ENCODE results near the gene LRP10.
A peak's percentile ranks its signal among the peaks of the same experiment; 100 is the strongest.

The LRP10 gene

GRCh38 chr14:22885975-22886374, 14.4 kb downstream of the LRP10 start:
- Histone ChIP-seq H3K4me1 (ENCODE audit: control insufficient read depth, low read depth, low read length) (peaks cover 20% of the 10 kb centered on the region), H3K27ac (ENCODE audit: low read length) (no peak overlapping the region), H3K27me3 (ENCODE audit: control insufficient read depth, insufficient read depth, low read length) (peaks cover 24% of the 10 kb centered on the region), H3K9ac (ENCODE audit: low read length) (peak overlapping the region; percentile 89), H3K36me3 (ENCODE audit: control insufficient read depth, low read depth, low read length) (no peaks in the 10 kb centered on the region), H3K9me3 (ENCODE audit: control insufficient read depth, low read depth, low read length) (no peaks in the 10 kb centered on the region), H3K4me3 (ENCODE audit: low read length) (peak overlapping the region; percentile 90)

- peak overlapping the region; percentile 78 for H3K27ac ChIP-seq (ENCODE audit: low read length)
- H3K36me3 ChIP-seq (ENCODE audit: control insufficient read depth, low read depth, low read length): no peaks in the 10 kb centered on the region
- no peaks in the 10 kb centered on the region for H3K9me3 ChIP-seq (ENCODE audit: control insufficient read depth, low read depth, low read length)
- peaks cover 20% of the 10 kb centered on the region for H3K4me1 ChIP-seq (ENCODE audit: control insufficient read depth, low read depth, low read length)
- peak overlapping the region; percentile 89 for H3K9ac ChIP-seq (ENCODE audit: low read length)
- H3K27me3 ChIP-seq (ENCODE audit: control insufficient read depth, insufficient read depth, low read length): peaks cover 24% of the 10 kb centered on the region
- peak overlapping the region; percentile 90 for H3K4me3 ChIP-seq (ENCODE audit: low read length)
Measured at GRCh38 chr14:22886500-22887259, 15.1 kb downstream of the LRP10 start.

GRCh38 chr14:22887260-22887989, 15.9 kb downstream of the LRP10 start:
- Histone ChIP-seq H3K36me3 (ENCODE audit: control insufficient read depth, low read depth, low read length) (no peaks in the 10 kb centered on the region), H3K4me1 (ENCODE audit: control insufficient read depth, low read depth, low read length) (peaks cover 20% of the 10 kb centered on the region), H3K27ac (ENCODE audit: low read length) (peak overlapping the region; percentile 78), H3K27me3 (ENCODE audit: control insufficient read depth, insufficient read depth, low read length) (peaks cover 24% of the 10 kb centered on the region), H3K9ac (ENCODE audit: low read length) (peak overlapping the region; percentile 89), H3K9me3 (ENCODE audit: control insufficient read depth, low read depth, low read length) (no peaks in the 10 kb centered on the region), H3K4me3 (ENCODE audit: low read length) (peak overlapping the region; percentile 90)

- H3K27ac ChIP-seq (ENCODE audit: low read length): no peak overlapping the region
- peaks cover 24% of the 10 kb centered on the region for H3K27me3 ChIP-seq (ENCODE audit: control insufficient read depth, insufficient read depth, low read length)
- no peaks in the 10 kb centered on the region for H3K36me3 ChIP-seq (ENCODE audit: control insufficient read depth, low read depth, low read length)
- H3K9ac ChIP-seq (ENCODE audit: low read length): no peak overlapping the region
- H3K4me1 ChIP-seq (ENCODE audit: control insufficient read depth, low read depth, low read length): peaks cover 18% of the 10 kb centered on the region
- H3K9me3 ChIP-seq (ENCODE audit: control insufficient read depth, low read depth, low read length): no peaks in the 10 kb centered on the region
- peak overlapping the region; percentile 90 for H3K4me3 ChIP-seq (ENCODE audit: low read length)
Measured at GRCh38 chr14:22887990-22888378, 16.4 kb downstream of the LRP10 start.

- H3K4me1 ChIP-seq (ENCODE audit: control insufficient read depth, low read depth, low read length): peaks cover 12% of the 10 kb centered on the region
- no peak overlapping the region for H3K4me3 ChIP-seq (ENCODE audit: low read length)
- H3K27me3 ChIP-seq (ENCODE audit: control insufficient read depth, insufficient read depth, low read length): peaks cover 24% of the 10 kb centered on the region
- no peak overlapping the region for H3K9ac ChIP-seq (ENCODE audit: low read length)
- H3K9me3 ChIP-seq (ENCODE audit: control insufficient read depth, low read depth, low read length): no peaks in the 10 kb centered on the region
- no peak overlapping the region for H3K27ac ChIP-seq (ENCODE audit: low read length)
- no peaks in the 10 kb centered on the region for H3K36me3 ChIP-seq (ENCODE audit: control insufficient read depth, low read depth, low read length)
Measured at GRCh38 chr14:22888662-22889061, 17.1 kb downstream of the LRP10 start.

GRCh38 chr14:22890416-22890815, 18.9 kb downstream of the LRP10 start:
- peaks cover 9% of the 10 kb centered on the region for H3K4me1 ChIP-seq (ENCODE audit: control insufficient read depth, low read depth, low read length)
- H3K4me3 ChIP-seq (ENCODE audit: low read length): no peak overlapping the region
- H3K27me3 ChIP-seq (ENCODE audit: control insufficient read depth, insufficient read depth, low read length): peaks cover 9% of the 10 kb centered on the region
- H3K27ac ChIP-seq (ENCODE audit: low read length): no peak overlapping the region
- no peaks in the 10 kb centered on the region for H3K9me3 ChIP-seq (ENCODE audit: control insufficient read depth, low read depth, low read length)
- H3K9ac ChIP-seq (ENCODE audit: low read length): no peak overlapping the region
- no peaks in the 10 kb centered on the region for H3K36me3 ChIP-seq (ENCODE audit: control insufficient read depth, low read depth, low read length)

GRCh38 chr14:22892488-22892887, 20.9 kb downstream of the LRP10 start:
- H3K9me3 ChIP-seq (ENCODE audit: control insufficient read depth, low read depth, low read length): no peaks in the 10 kb centered on the region
- no peak overlapping the region for H3K9ac ChIP-seq (ENCODE audit: low read length)
- peaks cover 4% of the 10 kb centered on the region for H3K4me1 ChIP-seq (ENCODE audit: control insufficient read depth, low read depth, low read length)
- no peak overlapping the region for H3K4me3 ChIP-seq (ENCODE audit: low read length)
- H3K27me3 ChIP-seq (ENCODE audit: control insufficient read depth, insufficient read depth, low read length): peaks cover 14% of the 10 kb centered on the region
- H3K36me3 ChIP-seq (ENCODE audit: control insufficient read depth, low read depth, low read length): no peaks in the 10 kb centered on the region
- H3K27ac ChIP-seq (ENCODE audit: low read length): no peak overlapping the region

GRCh38 chr14:22893706-22894105, 22.2 kb downstream of the LRP10 start:
- Histone ChIP-seq H3K4me1 (ENCODE audit: control insufficient read depth, low read depth, low read length) (no peaks in the 10 kb centered on the region), H3K9me3 (ENCODE audit: control insufficient read depth, low read depth, low read length) (no peaks in the 10 kb centered on the region), H3K27me3 (ENCODE audit: control insufficient read depth, insufficient read depth, low read length) (peaks cover 26% of the 10 kb centered on the region), H3K27ac (ENCODE audit: low read length) (no peak overlapping the region), H3K9ac (ENCODE audit: low read length) (no peak overlapping the region), H3K4me3 (ENCODE audit: low read length) (no peak overlapping the region), H3K36me3 (ENCODE audit: control insufficient read depth, low read depth, low read length) (no peaks in the 10 kb centered on the region)

GRCh38 chr14:22895402-22895801, 23.9 kb downstream of the LRP10 start:
- Histone ChIP-seq H3K4me3 (ENCODE audit: low read length) (no peak overlapping the region), H3K4me1 (ENCODE audit: control insufficient read depth, low read depth, low read length) (peaks cover 11% of the 10 kb centered on the region), H3K36me3 (ENCODE audit: control insufficient read depth, low read depth, low read length) (no peaks in the 10 kb centered on the region), H3K9ac (ENCODE audit: low read length) (no peak overlapping the region), H3K27me3 (ENCODE audit: control insufficient read depth, insufficient read depth, low read length) (peaks cover 30% of the 10 kb centered on the region), H3K27ac (ENCODE audit: low read length) (no peak overlapping the region), H3K9me3 (ENCODE audit: control insufficient read depth, low read depth, low read length) (no peaks in the 10 kb centered on the region)

- H3K4me1 ChIP-seq (ENCODE audit: control insufficient read depth, low read depth, low read length): peaks cover 11% of the 10 kb centered on the region
- H3K9me3 ChIP-seq (ENCODE audit: control insufficient read depth, low read depth, low read length): no peaks in the 10 kb centered on the region
- peaks cover 7% of the 10 kb centered on the region for H3K36me3 ChIP-seq (ENCODE audit: control insufficient read depth, low read depth, low read length)
- no peak overlapping the region for H3K4me3 ChIP-seq (ENCODE audit: low read length)
- H3K27ac ChIP-seq (ENCODE audit: low read length): no peak overlapping the region
- peaks cover 30% of the 10 kb centered on the region for H3K27me3 ChIP-seq (ENCODE audit: control insufficient read depth, insufficient read depth, low read length)
- H3K9ac ChIP-seq (ENCODE audit: low read length): no peak overlapping the region
Measured at GRCh38 chr14:22896356-22896755, 24.8 kb downstream of the LRP10 start.

GRCh38 chr14:22896760-22897159, 25.2 kb downstream of the LRP10 start:
- peaks cover 30% of the 10 kb centered on the region for H3K27me3 ChIP-seq (ENCODE audit: control insufficient read depth, insufficient read depth, low read length)
- no peak overlapping the region for H3K9ac ChIP-seq (ENCODE audit: low read length)
- H3K36me3 ChIP-seq (ENCODE audit: control insufficient read depth, low read depth, low read length): peaks cover 11% of the 10 kb centered on the region
- H3K4me1 ChIP-seq (ENCODE audit: control insufficient read depth, low read depth, low read length): peaks cover 11% of the 10 kb centered on the region
- no peak overlapping the region for H3K27ac ChIP-seq (ENCODE audit: low read length)
- H3K9me3 ChIP-seq (ENCODE audit: control insufficient read depth, low read depth, low read length): no peaks in the 10 kb centered on the region
- no peak overlapping the region for H3K4me3 ChIP-seq (ENCODE audit: low read length)

Measured in iPS-18a (cell line).